HG03060 (cell line): ENCODE data around the gene KRTAP17-1.
"Not testable (repeated sequence)": the region's sequence is repeated elsewhere in the genome, so short reads cannot be mapped to it uniquely, and the experiment has no call there.

Experiments used
- ATAC-seq: cut with Tn5 transposase; IDR thresholded peaks from one replicate; pipeline ENCODE4 v1.9.1; 2021; ENCODE audit warnings: low read depth, moderate number of reproducible peaks; ENCODE audit not compliant: unreplicated experiment

KRTAP17-1 gene

DNA sequence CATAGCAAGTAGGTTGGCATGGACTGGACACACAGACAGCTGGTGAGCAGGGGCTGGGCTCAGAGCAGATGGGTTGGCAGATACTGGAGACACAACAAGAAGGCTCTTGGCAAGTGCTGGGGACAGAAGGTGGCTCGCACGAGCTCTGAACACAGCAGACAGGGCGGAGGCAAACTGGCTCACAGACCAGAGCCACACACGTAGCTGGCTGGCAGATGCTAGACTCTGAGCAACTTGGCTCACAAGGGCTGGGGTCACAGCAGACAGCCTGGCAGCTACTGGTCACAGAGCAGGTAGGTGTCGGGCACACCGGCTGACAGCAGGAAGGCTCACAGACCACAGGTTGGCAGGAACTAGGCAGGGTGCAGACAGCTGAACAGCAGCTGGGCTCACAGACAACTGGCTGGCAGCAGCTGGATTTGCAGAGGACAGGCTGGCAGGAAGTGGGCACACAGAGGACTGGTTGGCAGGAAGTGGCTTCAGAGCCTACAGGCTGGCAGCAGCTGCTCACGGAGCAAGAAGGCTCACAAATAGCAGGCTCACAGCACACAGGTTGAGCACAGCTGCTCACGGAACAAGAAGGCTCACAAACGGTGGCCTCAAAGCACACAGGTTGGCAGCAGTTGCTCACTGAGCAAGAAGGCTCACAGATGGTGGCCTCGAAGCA is 7.1 kb downstream of the KRTAP17-1 start:
- no peak for ATAC-seq

DNA sequence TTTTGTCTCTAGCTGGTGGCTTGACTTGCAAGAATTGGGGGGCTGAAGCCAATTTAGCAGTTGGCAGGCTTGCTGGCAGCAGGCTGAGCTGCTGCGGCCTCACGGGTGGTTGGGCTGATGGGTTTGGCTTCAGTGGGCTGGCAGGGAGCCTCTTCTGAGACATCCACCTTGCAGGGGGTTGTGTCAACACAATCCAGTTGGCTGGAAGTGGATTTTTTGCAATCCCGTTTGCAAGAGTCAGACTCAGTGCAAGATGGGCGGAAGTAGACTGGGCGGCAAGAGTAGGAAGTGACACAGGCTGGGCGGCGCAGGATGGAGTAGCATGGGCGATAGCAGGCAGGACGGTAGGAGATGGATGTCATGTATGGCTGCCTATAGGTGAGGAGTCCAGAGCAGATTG is 7.9 kb downstream of the KRTAP17-1 start:
- no peak for ATAC-seq

DNA sequence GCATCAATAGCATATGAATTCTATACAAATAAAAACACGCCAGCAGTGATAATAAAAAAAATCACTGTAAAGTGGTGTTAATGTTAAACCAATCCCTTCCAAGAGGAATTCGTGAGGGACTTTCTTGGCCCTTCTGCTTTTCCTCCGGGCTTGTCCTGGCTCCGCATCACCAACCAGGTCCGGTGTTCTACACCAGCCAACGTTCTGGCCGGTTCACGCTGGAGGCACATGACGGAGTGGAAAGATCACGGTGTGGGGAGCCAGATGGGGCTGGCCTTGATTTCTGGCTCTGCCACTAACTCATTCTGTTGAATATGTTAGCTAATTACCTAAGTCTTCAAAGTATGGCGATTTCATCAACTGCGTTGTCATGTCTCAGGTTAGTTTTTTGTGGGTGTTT is 11.4 kb downstream of the KRTAP17-1 start:
- ATAC-seq: no peak

DNA sequence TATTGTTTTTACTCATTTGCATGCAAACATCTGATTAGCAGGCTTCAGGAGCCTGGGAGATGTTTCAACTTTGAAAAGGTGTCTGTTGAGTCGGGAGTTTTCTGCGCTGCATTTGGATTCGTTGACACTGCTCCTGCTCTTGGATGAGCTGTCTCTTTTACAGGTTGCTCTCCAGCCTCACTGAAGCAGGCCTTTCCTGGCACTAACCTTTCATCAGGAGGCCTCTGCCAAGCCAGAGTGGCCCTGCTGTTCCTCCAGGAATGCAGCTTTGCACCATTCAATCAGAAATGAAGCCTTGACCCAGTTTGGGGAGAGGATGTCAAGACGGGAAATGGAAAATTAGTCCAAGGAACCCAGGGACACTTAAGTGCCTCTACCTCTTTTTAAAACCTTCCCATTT is 12.5 kb downstream of the KRTAP17-1 start:
- ATAC-seq: no peak

DNA sequence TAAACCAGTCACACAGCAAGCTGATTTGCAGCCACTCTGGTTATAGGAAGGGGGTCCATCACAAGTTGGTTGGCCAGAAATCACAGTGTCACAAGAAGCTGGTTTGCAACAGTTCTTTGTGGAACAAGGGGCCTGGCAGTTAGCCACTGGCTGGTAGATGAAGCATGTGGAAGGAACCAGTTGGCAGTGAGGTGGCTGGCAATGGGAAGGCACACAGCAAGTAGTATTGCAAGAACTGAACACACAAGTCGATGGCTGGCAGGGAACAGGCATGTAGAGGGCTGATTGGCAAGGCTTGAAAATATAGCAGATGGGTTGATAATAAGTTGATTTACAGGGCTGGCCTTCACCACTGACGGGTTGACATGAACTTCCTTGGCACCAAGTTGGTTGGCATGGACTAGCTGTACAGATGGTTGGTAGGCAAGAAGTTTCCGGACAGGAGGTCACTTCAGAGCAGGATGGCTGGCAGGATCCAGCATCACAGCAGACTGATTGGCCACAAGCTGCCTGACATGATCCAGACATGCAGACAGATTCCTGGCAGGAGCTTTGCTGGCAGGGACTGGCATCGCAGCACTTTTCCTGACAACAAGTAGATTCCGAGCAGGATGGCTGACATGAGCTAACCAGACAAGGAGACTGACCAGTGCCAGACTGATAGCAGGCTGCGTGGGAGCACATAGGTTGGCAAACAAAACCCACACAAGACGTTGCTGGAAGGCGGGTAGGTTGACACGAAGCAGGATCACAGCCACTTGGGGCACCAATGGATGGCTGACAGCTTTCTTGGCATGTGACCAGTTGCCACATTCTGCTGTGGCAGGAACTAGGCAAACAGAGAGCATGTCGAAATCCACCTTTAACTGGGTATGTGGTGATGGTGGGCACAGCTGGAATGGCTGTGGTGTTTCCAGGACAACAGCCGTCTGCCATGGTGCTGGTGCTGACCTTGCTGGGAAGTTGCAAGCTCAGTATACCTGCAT is 13.3 kb downstream of the KRTAP17-1 start, which contains the start of gene KRTAP29-1:
Gene KRTAP29-1 (minus strand): TSS at position 936 of the 986 bp plus-strand sequence. CDS start 0 bp downstream, at position 936.
- ATAC-seq: no peak

DNA sequence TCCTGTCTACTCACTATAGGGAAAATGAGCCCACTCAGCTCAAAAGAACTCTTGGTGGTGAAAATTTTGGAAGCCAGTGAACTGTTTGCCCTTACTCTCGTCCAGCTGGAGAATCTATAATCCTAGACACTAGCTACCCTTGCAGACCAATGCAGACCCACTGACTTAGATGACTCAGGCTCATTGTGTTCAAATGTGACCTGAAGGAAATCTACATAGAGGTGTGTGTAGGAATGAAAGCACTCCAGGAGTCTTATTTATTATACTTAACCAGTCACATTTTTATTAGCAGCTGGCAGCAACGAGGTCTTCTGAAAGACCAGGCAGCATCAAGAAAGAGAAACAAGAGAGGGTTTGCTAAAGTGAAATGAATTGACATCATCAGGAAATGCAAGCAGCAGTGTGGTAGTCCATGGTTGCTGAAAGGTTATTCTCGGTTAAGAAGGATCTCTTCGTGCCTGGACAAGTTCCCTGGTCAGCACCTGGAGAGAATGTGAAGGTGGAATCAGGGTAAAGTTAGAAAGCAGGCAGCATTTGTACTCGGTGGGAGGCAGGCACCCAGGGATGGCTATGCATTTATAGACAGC is 14.2 kb downstream of the KRTAP17-1 start:
- ATAC-seq: no peak

DNA sequence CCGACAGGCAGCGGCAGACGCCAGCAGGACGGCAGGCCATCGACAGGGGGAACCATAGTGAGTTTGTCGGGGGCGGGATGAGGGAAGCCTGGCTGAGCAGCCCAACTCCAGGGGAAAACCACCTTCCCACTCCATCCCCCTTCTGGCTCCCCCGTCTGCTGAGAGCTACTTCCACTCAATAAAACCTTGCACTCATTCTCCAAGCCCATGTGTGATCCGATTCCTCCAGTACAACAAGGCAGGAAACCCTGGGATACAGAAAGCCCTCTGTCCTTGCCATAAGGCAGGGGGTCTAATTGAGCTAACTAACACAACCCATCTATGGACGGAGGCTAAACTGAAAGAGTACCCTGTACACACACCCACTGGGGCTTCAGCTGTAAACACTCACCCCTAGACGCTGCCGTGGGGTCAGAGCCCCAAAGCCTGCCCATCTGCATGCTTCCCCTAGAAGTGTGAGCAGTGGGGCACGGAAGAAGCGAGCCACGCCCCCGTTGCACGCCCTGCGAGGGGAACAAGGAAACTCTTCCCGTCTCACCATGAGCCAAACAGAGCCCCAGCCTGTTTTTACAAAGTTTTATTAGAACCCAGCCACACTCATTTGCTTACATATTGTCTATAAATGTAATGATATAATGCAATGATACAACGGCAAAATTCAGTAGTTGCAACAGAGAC is 16.9 kb downstream of the KRTAP17-1 start:
- ATAC-seq: no peak

DNA sequence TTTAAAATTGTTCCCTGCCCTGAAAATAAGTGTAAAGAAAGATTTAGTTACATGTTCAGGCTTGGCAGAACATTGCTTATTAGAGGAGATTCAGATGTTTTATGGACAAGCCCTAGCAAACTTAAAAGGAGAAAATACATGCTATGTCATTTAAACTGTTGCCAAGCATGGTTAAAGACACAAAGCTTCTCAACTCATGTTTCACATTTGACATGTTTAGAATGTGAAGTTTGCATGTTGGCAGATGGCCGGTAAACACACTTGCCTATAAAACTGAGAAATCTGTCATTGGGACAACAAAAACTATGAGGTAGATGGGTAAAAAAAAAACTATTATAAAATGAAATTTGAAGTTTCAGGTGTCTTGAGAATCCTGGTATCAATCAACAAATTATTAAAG is 18.7 kb downstream of the KRTAP17-1 start:
- no peak for ATAC-seq

DNA sequence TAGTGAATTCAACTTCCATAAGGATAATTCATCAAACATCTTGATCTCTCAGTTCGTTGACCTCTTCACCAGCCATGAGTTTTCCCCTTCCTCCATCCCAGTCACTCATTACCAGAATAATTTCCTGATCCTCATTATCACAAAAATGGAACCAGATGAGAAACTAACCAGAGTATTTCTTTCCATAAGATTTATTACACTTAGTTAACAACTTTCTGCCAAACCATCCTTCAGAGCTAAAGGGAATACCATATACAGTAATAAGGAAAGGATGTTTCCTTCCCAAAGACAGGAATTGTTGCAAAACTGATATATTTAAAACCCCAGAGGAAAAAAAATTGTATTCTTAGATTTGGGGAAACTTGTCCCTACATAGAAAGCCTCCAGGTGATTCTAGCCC is 21.5 kb downstream of the KRTAP17-1 start:
- ATAC-seq: no peak

DNA sequence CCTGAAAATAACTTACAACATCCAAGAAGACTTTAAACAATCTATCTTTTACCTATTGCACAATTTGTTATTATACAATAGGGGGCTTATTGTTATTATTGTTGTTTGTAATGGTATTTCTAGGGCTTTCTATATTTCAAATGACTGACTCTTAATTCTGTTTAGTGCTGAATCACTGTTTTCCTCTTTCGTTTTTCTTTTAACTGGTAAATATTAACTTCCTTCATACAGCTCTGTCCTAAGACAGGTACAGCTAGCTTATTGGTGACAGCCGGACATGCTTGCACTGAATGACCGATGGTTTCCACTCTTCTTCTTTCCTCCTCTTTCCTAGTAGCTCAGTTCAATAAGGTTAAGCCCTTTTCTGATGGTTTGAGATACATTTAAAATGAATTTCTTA is 28.5 kb downstream of the KRTAP17-1 start:
- no peak for ATAC-seq

DNA sequence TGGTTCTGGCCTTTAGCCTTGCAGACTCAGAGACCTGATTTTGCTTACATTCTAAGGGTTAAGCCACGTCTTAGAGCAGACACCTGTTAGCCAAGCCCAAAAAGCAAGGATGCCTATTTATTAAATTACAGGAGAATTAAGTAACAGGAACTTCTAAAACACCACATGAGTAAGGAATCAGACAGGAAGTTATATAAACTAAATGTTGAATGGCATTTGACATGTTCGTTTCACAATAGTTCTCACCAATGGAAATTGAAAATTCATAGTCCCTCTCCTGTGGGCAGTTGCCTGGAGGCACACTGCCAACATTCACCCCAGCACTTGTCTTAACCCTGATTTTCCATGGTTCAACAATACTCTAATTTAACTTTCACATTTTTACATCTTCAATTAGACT is 31.0 kb downstream of the KRTAP17-1 start:
- ATAC-seq: no peak

DNA sequence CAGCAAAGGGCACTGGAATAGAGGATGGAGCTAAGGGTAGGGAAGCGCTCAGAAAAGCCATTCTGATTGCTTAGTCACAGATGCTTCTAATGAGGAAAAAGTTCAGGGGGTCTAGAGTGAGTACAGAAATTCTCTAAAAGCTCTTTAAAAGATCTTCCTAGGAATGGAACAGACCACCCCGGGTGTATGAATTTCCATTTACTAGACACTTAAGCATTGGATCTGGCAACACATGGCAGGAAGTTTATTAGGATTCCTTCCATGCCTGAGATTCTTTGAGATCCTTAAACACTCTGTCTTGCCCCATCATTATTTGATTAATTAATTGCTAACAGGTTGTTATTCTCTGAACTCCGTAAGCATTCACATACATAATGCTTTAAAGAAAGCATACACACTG is 31.5 kb downstream of the KRTAP17-1 start:
- no peak for ATAC-seq

DNA sequence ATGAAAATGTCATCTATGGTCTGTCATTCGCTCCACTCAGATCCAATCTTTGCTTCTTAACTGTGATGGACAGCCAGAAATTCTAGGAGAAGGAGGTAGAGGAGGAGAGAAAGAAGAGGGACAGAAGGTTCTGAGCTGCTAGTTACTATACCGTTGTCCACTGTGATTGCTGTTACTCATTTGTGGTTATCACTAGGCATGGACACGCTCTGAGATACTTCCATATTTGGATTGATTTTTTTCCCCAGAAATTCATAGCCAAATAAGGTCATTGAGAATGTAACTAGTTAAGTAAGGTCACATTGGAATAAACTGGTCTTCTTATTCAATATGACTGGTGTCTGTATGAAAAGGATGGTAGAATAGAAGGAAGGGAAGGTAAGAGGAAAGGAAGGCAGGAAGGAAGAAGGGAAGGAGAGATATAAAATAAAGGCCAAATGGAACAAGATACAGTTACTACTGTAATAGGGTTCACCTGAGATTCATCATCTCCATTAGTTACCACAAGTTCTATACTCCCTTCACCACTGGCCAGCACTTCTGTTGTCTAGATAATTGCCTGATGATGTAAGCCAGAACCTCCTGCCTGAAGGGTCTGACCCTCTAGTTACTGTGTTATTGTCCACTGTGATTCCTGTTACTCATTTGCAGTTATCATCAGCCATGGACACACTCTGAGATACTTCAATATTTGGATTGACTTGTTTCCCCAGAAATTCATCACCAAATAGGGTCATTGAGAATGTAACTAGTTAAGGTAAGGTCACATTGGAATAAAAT is 37.1 kb downstream of the KRTAP17-1 start:
- no peak for ATAC-seq

DNA sequence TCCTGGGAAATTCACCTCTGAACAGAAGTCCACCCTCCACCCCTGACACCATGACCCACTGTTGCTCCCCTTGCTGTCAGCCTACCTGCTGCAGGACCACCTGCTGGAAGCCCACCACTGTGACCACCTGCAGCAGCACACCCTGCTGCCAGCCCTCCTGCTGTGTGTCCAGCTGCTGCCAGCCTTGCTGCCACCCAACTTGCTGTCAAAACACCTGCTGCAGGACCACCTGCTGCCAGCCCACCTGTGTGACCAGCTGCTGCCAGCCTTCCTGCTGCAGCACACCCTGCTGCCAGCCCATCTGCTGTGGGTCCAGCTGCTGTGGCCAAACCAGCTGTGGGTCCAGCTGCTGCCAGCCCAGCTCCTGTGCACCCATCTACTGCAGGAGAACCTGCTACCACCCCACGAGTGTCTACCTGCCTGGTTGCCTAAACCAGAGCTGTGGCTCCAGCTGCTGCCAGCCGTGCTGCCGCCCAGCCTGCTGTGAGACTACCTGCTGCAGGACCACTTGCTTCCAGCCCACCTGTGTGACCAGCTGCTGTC is 39.8 kb downstream of the KRTAP17-1 start, which contains the start of gene KRTAP9-7:
Gene KRTAP9-7 (plus strand): TSS at position 51 of the 543 bp plus-strand sequence. CDS start 0 bp downstream, at position 51.
- ATAC-seq: not testable (repeated sequence)

DNA sequence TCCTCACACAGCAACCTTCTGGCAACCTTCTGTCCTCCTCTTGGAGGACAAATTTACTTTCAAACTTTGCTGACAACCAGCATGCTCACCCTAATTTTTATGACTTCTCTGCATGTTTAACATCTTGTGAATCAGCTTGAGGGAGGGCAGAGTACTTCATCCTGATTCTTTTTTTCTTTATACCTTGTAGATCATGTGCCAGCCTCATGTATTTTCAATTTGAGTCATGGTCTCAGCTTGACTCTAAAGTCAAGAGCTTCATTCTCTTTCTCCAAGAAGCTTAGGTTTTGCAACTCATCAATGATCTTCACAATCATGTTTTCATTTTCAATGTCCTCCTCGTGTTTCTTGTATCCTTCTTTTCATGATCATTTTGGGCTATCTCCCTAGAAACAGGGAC is 43.7 kb downstream of the KRTAP17-1 start:
- no peak for ATAC-seq

DNA sequence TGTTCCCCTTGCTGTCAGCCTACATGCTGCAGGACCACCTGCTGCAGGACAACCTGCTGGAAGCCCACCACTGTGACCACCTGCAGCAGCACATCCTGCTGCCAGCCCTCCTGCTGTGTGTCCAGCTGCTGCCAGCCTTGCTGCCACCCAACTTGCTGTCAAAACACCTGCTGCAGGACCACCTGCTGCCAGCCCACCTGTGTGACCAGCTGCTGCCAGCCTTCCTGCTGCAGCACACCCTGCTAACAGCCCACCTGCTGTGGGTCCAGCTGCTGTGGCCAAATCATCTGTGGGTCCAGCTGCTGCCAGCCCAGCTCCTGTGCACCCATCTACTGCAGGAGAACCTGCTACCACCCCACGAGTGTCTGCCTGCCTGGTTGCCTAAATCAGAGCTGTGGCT is 44.2 kb downstream of the KRTAP17-1 start:
- not testable (repeated sequence) for ATAC-seq

DNA sequence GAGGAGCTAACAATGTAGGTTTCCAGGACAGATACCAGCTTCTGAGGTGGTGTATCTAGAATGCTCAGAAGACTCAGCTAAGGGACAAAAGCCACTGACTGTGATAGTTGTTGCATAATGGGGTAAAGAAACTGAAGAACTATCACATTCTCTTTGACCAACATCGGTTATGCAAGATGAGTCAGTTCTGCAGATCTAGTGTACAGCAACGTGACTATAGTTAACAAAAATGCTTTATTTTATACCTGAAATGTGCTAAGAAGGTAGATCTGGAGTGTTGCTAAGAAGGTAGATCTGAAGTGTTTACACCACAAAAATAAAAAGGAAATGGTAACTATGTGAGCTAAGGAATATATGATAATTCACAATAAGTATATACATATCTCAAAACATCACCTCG is 47.8 kb downstream of the KRTAP17-1 start:
- no peak for ATAC-seq

DNA sequence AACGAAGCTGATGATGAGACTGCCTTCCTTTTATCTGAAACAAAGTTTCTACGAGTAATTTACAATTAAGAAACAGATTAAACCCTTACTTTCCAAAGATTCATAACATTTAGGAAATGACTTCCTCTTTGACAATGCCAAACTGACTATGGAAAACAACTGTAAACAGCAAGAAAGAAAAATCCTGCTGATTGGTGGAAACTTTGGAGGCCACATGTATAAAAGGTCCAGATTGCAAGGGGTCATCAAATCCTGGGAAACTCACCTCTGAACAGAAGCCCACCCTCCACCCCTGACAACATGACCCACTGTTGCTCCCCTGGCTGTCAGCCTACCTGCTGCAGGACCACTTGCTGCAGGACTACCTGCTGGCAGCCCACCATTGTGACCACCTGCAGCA is 50.4 kb downstream of the KRTAP17-1 start, which contains the start of gene KRTAP9-6:
Gene KRTAP9-6 (plus strand): TSS at position 301 of the 400 bp plus-strand sequence. CDS start 0 bp downstream, at position 301.
- ATAC-seq: no peak
